ENCODE results near the gene GCFC2. TPM values are rescaled to one million over a fixed set of nuclear protein-coding genes. Genes with fewer than 3 reads are reported as not detected.

Gene GCFC2
- total and polyA plus RNA-seq, 2 donors from 2014 or later, result 26.7 to 27.3 TPM

DNA sequence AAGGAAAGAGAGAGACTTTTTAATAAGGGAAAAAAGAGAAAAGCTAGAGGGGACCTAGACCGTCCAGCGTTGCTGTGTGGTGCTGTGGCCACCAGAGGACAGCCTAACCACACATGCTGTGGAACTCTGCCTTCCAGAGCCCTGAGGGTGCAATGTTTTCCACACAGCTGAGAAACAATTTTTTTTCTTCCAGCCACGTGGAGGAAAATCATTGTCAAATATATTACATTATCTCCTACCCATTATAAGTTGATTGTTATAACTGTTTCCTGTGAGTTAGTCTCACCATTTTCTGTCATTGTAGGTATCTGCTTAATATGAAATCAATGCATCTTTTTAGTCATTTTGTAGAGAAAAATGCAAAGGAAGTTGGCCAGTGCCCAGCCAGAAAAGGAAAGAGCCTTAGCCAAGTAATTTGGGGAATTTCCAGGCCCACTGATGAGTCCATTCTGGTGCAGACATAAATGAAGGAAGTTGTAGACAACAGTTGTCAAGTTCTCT is 70.0 kb downstream of the GCFC2 start:
- peak; percentile 92 for FAIRE-seq

DNA sequence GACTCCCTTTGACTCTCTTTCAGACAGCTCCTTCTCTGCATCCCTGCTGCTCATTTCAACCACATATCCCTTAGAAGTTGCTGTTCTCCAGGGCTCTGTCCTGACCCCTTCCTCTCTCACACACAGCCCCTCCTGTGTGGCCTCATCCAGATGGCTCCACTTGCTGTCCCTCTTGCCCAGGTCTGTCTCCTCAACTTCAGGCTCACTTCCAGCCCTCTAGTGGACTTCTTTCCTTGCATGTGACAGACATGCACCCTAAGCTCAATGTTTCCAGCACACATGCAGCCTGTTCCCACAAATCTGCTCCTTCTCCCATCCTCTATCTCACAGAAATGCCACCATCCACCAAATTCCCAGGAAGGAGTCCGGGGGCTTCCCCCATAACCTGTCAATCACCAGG is 73.1 kb downstream of the GCFC2 start:
- Histone ChIP-seq H3K36me3 (ENCODE audit: control insufficient read depth in 2 of 3, insufficient read depth in 3 of 3, low read length in 3 of 3) (no peaks in the 10 kb centered on the region), H3K27ac (ENCODE audit: low read depth in 2 of 2, low read length in 2 of 2) (no peak overlapping the region), H3K4me1 (ENCODE audit: control insufficient read depth in 2 of 3, insufficient read depth in 2 of 3, low read depth in 1 of 3, low read length in 3 of 3) (peaks cover 0 to 6% (median 0%) of the 10 kb centered on the region in 3 donors), H3K9me3 (ENCODE audit: control insufficient read depth in 2 of 3, insufficient read depth in 1 of 3, low read length in 3 of 3) (no peaks in the 10 kb centered on the region), H3K27me3 (ENCODE audit: control insufficient read depth, insufficient read depth, low read length) (no peaks in the 10 kb centered on the region), H3K9ac (ENCODE audit: low read length in 3 of 3) (no peak overlapping the region), H3K4me3 (ENCODE audit: low read length in 3 of 3) (no peak overlapping the region)
- intact Hi-C loops (cut with DNase I), result no loop called here
- FAIRE-seq, result no peak
- DNase-seq, result no peak
- TF ChIP-seq, protein P1, sequence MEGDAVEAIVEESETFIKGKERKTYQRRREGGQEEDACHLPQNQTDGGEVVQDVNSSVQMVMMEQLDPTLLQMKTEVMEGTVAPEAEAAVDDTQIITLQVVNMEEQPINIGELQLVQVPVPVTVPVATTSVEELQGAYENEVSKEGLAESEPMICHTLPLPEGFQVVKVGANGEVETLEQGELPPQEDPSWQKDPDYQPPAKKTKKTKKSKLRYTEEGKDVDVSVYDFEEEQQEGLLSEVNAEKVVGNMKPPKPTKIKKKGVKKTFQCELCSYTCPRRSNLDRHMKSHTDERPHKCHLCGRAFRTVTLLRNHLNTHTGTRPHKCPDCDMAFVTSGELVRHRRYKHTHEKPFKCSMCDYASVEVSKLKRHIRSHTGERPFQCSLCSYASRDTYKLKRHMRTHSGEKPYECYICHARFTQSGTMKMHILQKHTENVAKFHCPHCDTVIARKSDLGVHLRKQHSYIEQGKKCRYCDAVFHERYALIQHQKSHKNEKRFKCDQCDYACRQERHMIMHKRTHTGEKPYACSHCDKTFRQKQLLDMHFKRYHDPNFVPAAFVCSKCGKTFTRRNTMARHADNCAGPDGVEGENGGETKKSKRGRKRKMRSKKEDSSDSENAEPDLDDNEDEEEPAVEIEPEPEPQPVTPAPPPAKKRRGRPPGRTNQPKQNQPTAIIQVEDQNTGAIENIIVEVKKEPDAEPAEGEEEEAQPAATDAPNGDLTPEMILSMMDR (IDR thresholded peaks at IDR 0.05; ENCODE audit: borderline replicate concordance, extremely low read depth, insufficient read depth), result no peak

More for the DNA sequence above, 70.0 kb downstream of the GCFC2 start:
- intact Hi-C loops (cut with DNase I), result no loop called here
- no peaks in the 10 kb centered on the region for H3K9me3 ChIP-seq (ENCODE audit: control insufficient read depth in 2 of 3, insufficient read depth in 1 of 3, low read length in 3 of 3)
- peaks cover 0 to 6% (median 0%) of the 10 kb centered on the region in 3 donors for H3K4me1 ChIP-seq (ENCODE audit: control insufficient read depth in 2 of 3, insufficient read depth in 2 of 3, low read depth in 1 of 3, low read length in 3 of 3)
- H3K4me3 ChIP-seq (ENCODE audit: low read length in 3 of 3), result no peak overlapping the region
- TF ChIP-seq, protein P1 (IDR thresholded peaks at IDR 0.05; ENCODE audit: borderline replicate concordance, extremely low read depth, insufficient read depth), result peak; percentile 97
- H3K9ac ChIP-seq (ENCODE audit: low read length in 3 of 3), result no peak overlapping the region
- peak; percentile 53 to 86 (median 80) for DNase-seq
- no peaks in the 10 kb centered on the region for H3K27me3 ChIP-seq (ENCODE audit: control insufficient read depth, insufficient read depth, low read length)
- no peaks in the 10 kb centered on the region for H3K36me3 ChIP-seq (ENCODE audit: control insufficient read depth in 2 of 3, insufficient read depth in 3 of 3, low read length in 3 of 3)
- no peak overlapping the region for H3K27ac ChIP-seq (ENCODE audit: low read depth in 2 of 2, low read length in 2 of 2)

- TF ChIP-seq, protein P1 (IDR thresholded peaks at IDR 0.05; ENCODE audit: borderline replicate concordance, extremely low read depth, insufficient read depth), result no peak
- Histone ChIP-seq H3K36me3 (ENCODE audit: control insufficient read depth in 2 of 3, insufficient read depth in 3 of 3, low read length in 3 of 3) (no peaks in the 10 kb centered on the region), H3K9ac (ENCODE audit: low read length in 3 of 3) (no peak overlapping the region), H3K27me3 (ENCODE audit: control insufficient read depth, insufficient read depth, low read length) (no peaks in the 10 kb centered on the region), H3K27ac (ENCODE audit: low read depth in 2 of 2, low read length in 2 of 2) (no peak overlapping the region), H3K4me3 (ENCODE audit: low read length in 3 of 3) (no peak overlapping the region), H3K4me1 (ENCODE audit: control insufficient read depth in 2 of 3, insufficient read depth in 2 of 3, low read depth in 1 of 3, low read length in 3 of 3) (no peaks in the 10 kb centered on the region), H3K9me3 (ENCODE audit: control insufficient read depth in 2 of 3, insufficient read depth in 1 of 3, low read length in 3 of 3) (no peaks in the 10 kb centered on the region)
- DNase-seq, result no peak
- no peak for FAIRE-seq
- intact Hi-C loops (cut with DNase I), result no loop called here
Observed at GRCh38 chr2:75634945-75635344, 75.8 kb downstream of the GCFC2 start.

DNA sequence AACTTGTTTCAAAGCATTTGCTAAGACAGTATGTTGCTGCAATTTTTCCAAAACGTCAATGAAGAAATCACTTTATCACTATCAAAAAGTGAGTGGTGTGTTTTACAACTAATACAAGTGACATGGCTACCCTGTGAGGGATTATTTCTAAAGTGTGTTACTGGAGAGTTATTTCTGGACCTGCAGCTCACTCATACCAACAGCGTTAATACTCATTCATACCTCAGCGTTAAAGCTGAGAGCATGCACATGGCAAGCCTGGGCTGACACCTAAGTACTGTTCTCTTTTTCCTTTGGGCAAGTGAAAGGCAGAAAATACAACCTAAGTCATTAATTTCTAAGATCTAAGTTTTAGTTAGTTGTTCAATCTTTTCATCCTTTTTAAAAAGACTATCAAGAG is 77.1 kb downstream of the GCFC2 start:
- Histone ChIP-seq H3K9me3 (ENCODE audit: control insufficient read depth in 2 of 3, insufficient read depth in 1 of 3, low read length in 3 of 3) (no peaks in the 10 kb centered on the region), H3K9ac (ENCODE audit: low read length in 3 of 3) (no peak overlapping the region), H3K27ac (ENCODE audit: low read depth in 2 of 2, low read length in 2 of 2) (no peak overlapping the region), H3K36me3 (ENCODE audit: control insufficient read depth in 2 of 3, insufficient read depth in 3 of 3, low read length in 3 of 3) (no peaks in the 10 kb centered on the region), H3K4me1 (ENCODE audit: control insufficient read depth in 2 of 3, insufficient read depth in 2 of 3, low read depth in 1 of 3, low read length in 3 of 3) (no peaks in the 10 kb centered on the region), H3K4me3 (ENCODE audit: low read length in 3 of 3) (no peak overlapping the region), H3K27me3 (ENCODE audit: control insufficient read depth, insufficient read depth, low read length) (no peaks in the 10 kb centered on the region)
- DNase-seq (no peak), FAIRE-seq (no peak)
- TF ChIP-seq, protein P1 (IDR thresholded peaks at IDR 0.05; ENCODE audit: borderline replicate concordance, extremely low read depth, insufficient read depth), result no peak
- intact Hi-C loops (cut with DNase I), result no loop called here

Data from kidney (tissue), 14 donors.